OCI-LY3 (cell line): ENCODE measurements around the gene CCDC74B.
"Not testable (repeated sequence)": the region's sequence is repeated elsewhere in the genome, so short reads cannot be mapped to it uniquely, and the experiment has no call there.

Experiments used
- H2AFZ ChIP-seq: fragments of 200-600, 300-600 bp; shearing (Covaris generic); 2 replicates; pipeline ENCODE4 v1.6.0; 2014; ENCODE audit warnings: antibody characterized with exemption, low read depth, low read length
- H3K27ac ChIP-seq: fragments of 200-600, 300-600 bp; sonication (generic); 2 replicates; pipeline ENCODE4 v1.5.1; 2014; ENCODE audit warnings: mild to moderate bottlenecking, low read length, moderate library complexity, mixed read lengths
- H3K27me3 ChIP-seq: fragments of 200-600, 300-600 bp; sonication (generic); 2 replicates; pipeline ENCODE4 v1.6.1; 2014; ENCODE audit warnings: low read depth, low read length, mixed read lengths
- H3K36me3 ChIP-seq: fragments of 200-600, 300-600 bp; sonication (generic); replicated peaks from 2 replicates; pipeline ENCODE3; 2014; ENCODE audit warnings: low read depth, low read length, mixed read lengths
- H3K4me1 ChIP-seq: fragments of 300-600, 200-600 bp; sonication (generic); 2 replicates; pipeline ENCODE4 v1.6.1; 2014; ENCODE audit warnings: low read length, mixed read lengths
- H3K4me2 ChIP-seq: fragments of 200-600, 300-600 bp; sonication (generic); 2 replicates; pipeline ENCODE4 v1.6.1; 2014; ENCODE audit warnings: low read length, mixed read lengths
- H3K4me3 ChIP-seq: fragments of 300-600, 200-600 bp; sonication (generic); 2 replicates; pipeline ENCODE4 v1.5.1; 2014; ENCODE audit warnings: antibody characterized with exemption, mild to moderate bottlenecking, low read length, moderate library complexity
- H3K79me2 ChIP-seq: fragments of 300-600, 200-600 bp; shearing (Covaris generic); 2 replicates; pipeline ENCODE4 v1.6.1; 2014; ENCODE audit warnings: mild to moderate bottlenecking, low read length, mixed read lengths
- H3K9ac ChIP-seq: fragments of 300-600, 200-600 bp; shearing (Covaris generic); 2 replicates; pipeline ENCODE4 v1.6.0; 2014; ENCODE audit warnings: mild to moderate bottlenecking, low read length, moderate library complexity
- H3K9me3 ChIP-seq: fragments of 200-600, 300-600 bp; shearing (Covaris generic); 2 replicates; pipeline ENCODE4 v1.6.1; 2014; ENCODE audit warnings: low read length, mixed read lengths; ENCODE audit not compliant: insufficient read depth
- H4K20me1 ChIP-seq: fragments of 200-600, 300-600 bp; sonication (generic); 2 replicates; pipeline ENCODE4 v1.6.1; 2016; ENCODE audit warnings: low read length, mixed read lengths; ENCODE audit not compliant: insufficient read depth
- CTCF ChIP-seq: fragments of 200-600, 300-600 bp; sonication (generic); IDR thresholded peaks from 2 replicates; pipeline ENCODE4 v1.5.1; 2014; ENCODE audit warnings: antibody characterized with exemption, low read length, low read depth
- EZH2phosphoT487 ChIP-seq: fragments of 200-600 bp; shearing (Covaris generic); IDR thresholded peaks from 2 replicates; pipeline ENCODE4 v1.6.1; 2018; ENCODE audit warnings: antibody characterized with exemption, mixed run types, low read depth

The CCDC74B gene

DNA sequence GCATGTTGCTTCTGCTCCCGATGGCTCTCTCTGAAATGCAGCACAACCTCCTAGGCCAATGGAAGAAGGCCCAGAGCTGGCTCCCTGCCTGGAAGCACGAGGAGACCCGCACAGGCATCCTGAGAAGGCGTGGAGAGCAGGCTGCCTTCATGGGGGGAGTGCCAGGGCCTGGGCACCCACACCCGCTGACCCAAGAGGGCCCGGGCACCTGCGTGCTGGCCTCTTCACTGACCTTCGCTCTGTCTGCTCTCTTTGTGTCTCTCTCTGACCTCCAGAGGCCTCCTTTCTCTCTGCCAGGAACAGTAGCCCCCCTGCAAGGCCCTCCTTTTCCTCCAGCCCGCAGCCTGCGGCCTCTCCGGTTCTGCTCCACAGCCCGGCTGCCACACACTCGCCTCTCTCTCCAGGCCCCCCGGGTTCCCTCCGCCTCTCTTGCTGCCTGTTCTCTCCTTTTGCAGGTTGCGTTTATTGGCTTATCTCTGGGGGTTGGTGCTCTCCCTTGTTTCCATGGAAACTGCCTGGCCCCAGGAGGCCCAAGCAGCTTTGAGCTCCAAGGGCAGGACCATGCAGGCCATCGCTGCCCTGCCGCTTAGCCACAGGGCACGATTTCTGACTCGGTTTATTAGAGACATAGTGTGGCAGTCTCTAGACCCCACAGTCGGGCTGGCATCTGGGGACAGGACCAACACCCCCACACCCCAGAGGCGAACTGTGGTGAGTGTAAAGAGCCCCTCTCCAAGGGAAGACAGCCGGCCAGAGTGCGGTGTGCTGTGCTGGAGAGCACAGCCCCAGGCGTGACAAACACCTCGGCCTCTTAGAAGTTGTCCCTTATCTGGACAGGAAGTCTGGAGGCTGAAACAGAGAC, 38.8 kb upstream of the CCDC74B start:
- H2AFZ ChIP-seq: no peak overlapping the region
- H3K4me2 ChIP-seq: peak overlapping the region; percentile 99
- H3K4me1 ChIP-seq: peaks cover 10% of the 10 kb centered on the region
- peak overlapping the region; percentile 94 for H3K9ac ChIP-seq
- no peaks in the 10 kb centered on the region for H3K36me3 ChIP-seq
- peaks cover 61% of the 10 kb centered on the region for H3K79me2 ChIP-seq
- H3K27me3 ChIP-seq: no peaks in the 10 kb centered on the region
- no peak overlapping the region for H3K27ac ChIP-seq
- H3K9me3 ChIP-seq: no peaks in the 10 kb centered on the region
- no peaks in the 10 kb centered on the region for H4K20me1 ChIP-seq
- H3K4me3 ChIP-seq: peak overlapping the region; percentile 100
- TF ChIP-seq CTCF (no peak), EZH2phosphoT487 (no peak)

GRCh38 chr2:130182826-130183511, 38.1 kb upstream of the CCDC74B start:
- Histone ChIP-seq H3K4me2 (peak overlapping the region; percentile 99), H3K79me2 (peaks cover 69% of the 10 kb centered on the region), H3K9ac (peak overlapping the region; percentile 94), H3K4me3 (peak overlapping the region; percentile 100), H3K27ac (peak overlapping the region; percentile 46)
- not testable (repeated sequence) for H3K4me1 ChIP-seq, H3K27me3 ChIP-seq, H3K36me3 ChIP-seq, H4K20me1 ChIP-seq, H3K9me3 ChIP-seq, H2AFZ ChIP-seq

DNA sequence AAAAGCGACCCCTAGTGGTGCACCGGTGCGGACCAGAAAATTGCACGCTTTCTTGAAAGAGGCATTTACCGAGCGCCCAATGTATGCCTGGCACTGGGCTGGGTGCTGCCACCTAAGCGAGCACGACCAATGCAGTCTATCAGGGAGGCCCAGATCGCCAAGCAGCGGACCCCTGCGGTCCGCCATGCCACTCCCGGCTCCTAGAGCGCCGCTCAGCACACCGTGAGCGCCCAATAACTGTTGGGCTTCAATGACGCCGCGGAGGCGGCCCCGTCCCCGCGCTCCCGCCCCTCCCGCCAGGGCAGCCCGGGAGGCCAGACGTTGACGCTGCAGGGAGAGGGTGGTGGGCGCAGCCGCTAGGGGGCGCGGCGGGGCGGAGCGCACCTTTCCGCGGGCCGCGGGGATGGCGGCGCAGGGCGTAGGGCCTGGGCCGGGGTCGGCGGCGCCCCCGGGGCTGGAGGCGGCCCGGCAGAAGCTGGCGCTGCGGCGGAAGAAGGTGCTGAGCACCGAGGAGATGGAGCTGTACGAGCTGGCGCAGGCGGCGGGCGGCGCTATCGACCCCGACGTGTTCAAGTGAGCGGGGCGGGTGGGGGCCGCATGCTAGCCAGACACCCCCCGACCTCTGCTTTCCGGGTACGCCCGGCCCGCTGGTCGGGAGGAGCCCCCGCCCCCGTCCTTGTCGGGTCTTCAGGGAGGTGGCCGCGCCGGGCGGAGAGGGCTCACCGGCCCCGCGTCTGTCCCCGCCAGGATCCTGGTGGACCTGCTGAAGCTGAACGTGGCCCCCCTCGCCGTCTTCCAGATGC, 37.2 kb upstream of the CCDC74B start, which contains the start of gene MZT2B:
MZT2B (plus strand) TSS at position 383 of the 803 bp plus-strand sequence; CDS start at position 404, 21 bp downstream.
- not testable (repeated sequence) for H3K36me3 ChIP-seq, H3K4me1 ChIP-seq, H4K20me1 ChIP-seq, H3K27me3 ChIP-seq, H3K9me3 ChIP-seq
- H3K4me2 ChIP-seq: peak within 1 kb of the TSS; percentile 99
- H3K79me2 ChIP-seq: peaks cover 77% of the 10 kb centered on the region
- H3K9ac ChIP-seq: peak within 1 kb of the TSS; percentile 94
- peak within 1 kb of the TSS; percentile 81 for H3K27ac ChIP-seq
- H3K4me3 ChIP-seq: peak within 1 kb of the TSS; percentile 100
- peak within 1 kb of the TSS; percentile 70; the same call in 1 of the 2 replicates for H2AFZ ChIP-seq
- TF ChIP-seq CTCF: peak; percentile 54

DNA sequence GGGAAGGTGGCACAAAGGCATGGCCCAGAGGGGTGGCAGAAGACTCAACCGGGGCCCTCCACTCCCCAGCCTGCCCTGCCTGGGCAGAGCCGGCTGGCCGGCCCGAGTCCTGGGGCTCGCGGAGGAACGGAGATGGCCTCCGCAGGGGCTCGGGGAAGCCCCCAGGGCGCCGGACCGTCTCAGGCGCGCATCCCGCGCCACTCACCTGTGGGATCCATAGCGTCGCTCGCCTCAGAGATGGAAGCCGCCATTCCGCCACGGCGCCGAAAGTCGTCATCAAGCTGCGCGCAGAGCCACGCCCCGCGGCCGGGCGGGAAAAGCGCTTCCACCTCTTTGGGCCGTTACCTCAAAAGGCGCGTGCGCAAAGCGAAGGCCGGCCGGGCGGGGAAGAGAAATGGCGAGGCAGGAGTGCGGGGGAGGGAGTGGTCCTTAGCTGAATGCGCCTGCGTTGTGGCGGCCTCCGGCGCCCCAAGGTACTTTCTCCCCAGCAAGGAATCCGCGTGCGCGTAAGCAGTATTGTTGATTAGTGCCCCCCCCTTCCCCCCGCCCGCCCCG, 36.5 kb upstream of the CCDC74B start, which contains the start of gene SMPD4:
SMPD4 (minus strand) TSS at position 278 of the 555 bp plus-strand sequence. CDS start 5,010 bp downstream, outside the sequence.
- H3K4me2 ChIP-seq: peak within 1 kb of the TSS; percentile 84
- no peaks in the 10 kb centered on the region for H4K20me1 ChIP-seq
- H3K9ac ChIP-seq: peak within 1 kb of the TSS; percentile 94
- peak within 1 kb of the TSS; percentile 100 for H3K4me3 ChIP-seq
- H3K9me3 ChIP-seq: no peaks in the 10 kb centered on the region
- H2AFZ ChIP-seq: peak within 1 kb of the TSS; percentile 70; the same call in 1 of the 2 replicates
- H3K27me3 ChIP-seq: no peaks in the 10 kb centered on the region
- peaks cover 10% of the 10 kb centered on the region for H3K4me1 ChIP-seq
- TF ChIP-seq CTCF: no peak
- TF ChIP-seq EZH2phosphoT487: no peak
- peak within 1 kb of the TSS; percentile 81 for H3K27ac ChIP-seq
- peaks cover 84% of the 10 kb centered on the region for H3K79me2 ChIP-seq
- H3K36me3 ChIP-seq: no peaks in the 10 kb centered on the region

DNA sequence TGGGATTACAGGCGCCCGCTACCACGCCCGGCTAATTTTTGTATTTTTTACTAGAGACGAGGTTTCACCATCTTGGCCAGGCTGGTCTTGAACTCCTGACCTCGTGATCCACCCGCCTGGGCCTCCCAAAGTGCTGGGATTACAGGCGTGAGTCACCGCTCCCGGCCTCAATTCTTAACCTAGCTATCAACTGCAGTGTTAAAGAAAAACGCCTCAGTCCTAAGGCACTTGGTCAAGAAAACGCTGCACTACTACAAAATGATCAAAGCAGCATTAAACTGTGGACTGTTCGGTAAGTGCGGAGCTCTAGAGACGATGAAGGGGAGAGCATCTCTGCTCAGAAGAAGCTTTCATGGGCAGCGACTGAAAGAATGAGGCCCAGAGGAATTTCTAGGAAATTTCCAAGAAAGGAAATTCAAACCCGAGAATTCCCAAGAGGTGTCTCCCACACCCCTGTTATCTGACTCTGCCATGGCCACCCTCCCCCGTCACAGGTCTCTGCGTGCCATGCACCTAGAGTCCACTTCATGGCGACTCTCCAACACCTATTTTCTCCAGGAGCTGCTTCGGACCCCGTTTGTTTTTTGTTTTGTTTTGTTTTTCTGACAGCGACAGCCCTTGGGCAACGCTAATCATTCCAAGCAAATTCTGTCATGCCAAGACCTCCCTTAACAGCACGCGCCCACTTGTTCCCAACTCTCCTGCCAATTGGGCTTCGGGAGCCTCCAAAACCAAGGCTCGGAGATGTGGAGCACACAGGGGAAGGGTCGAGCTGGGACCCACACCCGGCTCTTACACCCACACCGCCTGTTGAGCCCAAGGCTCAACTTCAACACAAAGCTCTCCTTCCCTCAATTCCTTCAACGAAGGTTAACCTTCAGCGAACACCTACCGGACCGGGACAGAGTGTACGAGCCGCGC, 35.8 kb upstream of the CCDC74B start:
- not testable (repeated sequence) for H4K20me1 ChIP-seq, H3K27me3 ChIP-seq, H3K4me1 ChIP-seq, H2AFZ ChIP-seq, H3K9me3 ChIP-seq, H3K36me3 ChIP-seq
- H3K4me3 ChIP-seq: peak overlapping the region; percentile 100
- H3K4me2 ChIP-seq: peak overlapping the region; percentile 84
- peak overlapping the region; percentile 94 for H3K9ac ChIP-seq
- H3K79me2 ChIP-seq: peaks cover 85% of the 10 kb centered on the region
- H3K27ac ChIP-seq: peak overlapping the region; percentile 81
